GM06990 (cell line): Measurements from ENCODE around the gene SCYGR3.

Experiments used
- DNase-seq: peaks from one replicate; pipeline ENCODE4 v3.0.0-alpha.2; 2011; ENCODE audit not compliant: insufficient read length; ENCODE audit errors: extremely low read depth
- H3K27me3 ChIP-seq: replicated peaks from 2 replicates; pipeline ENCODE4 v1.6.0; 2011; ENCODE audit warnings: low read length; ENCODE audit not compliant: control insufficient read depth, insufficient read depth
- H3K36me3 ChIP-seq: 2 replicates; pipeline ENCODE4 v1.5.1; 2011; ENCODE audit warnings: low read length; ENCODE audit not compliant: control insufficient read depth, insufficient read depth
- H3K4me3 ChIP-seq: replicated peaks from 2 replicates; pipeline ENCODE4 v1.5.1; 2011; ENCODE audit warnings: low read depth, mild to moderate bottlenecking, control low read depth, low read length
- CTCF ChIP-seq: IDR thresholded peaks from 2 replicates; pipeline ENCODE4 v1.5.1; 2011; ENCODE audit warnings: low read length, control low read depth, mild to moderate bottlenecking, inconsistent platforms; ENCODE audit not compliant: insufficient read depth, poor library complexity, severe bottlenecking

Gene SCYGR3

GRCh38 chr2:227614740-227615139 is at the start of gene SCYGR3:
Gene SCYGR3, minus strand, starts transcription at chr2:227614840. Its CDS starts 0 bp downstream, at chr2:227614840.
- no peaks in the 10 kb centered on the region for H3K27me3 ChIP-seq
- no peak for TF ChIP-seq CTCF
- H3K36me3 ChIP-seq = no peaks in the 10 kb centered on the region
- no peak for DNase-seq
- no peak within 1 kb of the TSS for H3K4me3 ChIP-seq

GRCh38 chr2:227661827-227662226 is 47.2 kb upstream of the SCYGR3 start:
- Histone ChIP-seq H3K36me3 (no peaks in the 10 kb centered on the region), H3K4me3 (no peak overlapping the region), H3K27me3 (no peaks in the 10 kb centered on the region)
- no peak for DNase-seq
- no peak for TF ChIP-seq CTCF

- Histone ChIP-seq H3K36me3 (no peaks in the 10 kb centered on the region), H3K4me3 (no peak overlapping the region), H3K27me3 (no peaks in the 10 kb centered on the region)
- DNase-seq = no peak
- no peak for TF ChIP-seq CTCF
Observed at GRCh38 chr2:227661025-227661649, 46.5 kb upstream of the SCYGR3 start.

- no peak for DNase-seq
- H3K27me3 ChIP-seq = no peaks in the 10 kb centered on the region
- H3K36me3 ChIP-seq = no peaks in the 10 kb centered on the region
- H3K4me3 ChIP-seq = no peak overlapping the region
- TF ChIP-seq CTCF = no peak
Observed at GRCh38 chr2:227657199-227657845, 42.7 kb upstream of the SCYGR3 start.

GRCh38 chr2:227655454-227655853 is 40.8 kb upstream of the SCYGR3 start:
- Histone ChIP-seq H3K27me3 (no peaks in the 10 kb centered on the region; the same call in 1 of the 2 replicates), H3K4me3 (no peak overlapping the region), H3K36me3 (no peaks in the 10 kb centered on the region)
- no peak for TF ChIP-seq CTCF
- DNase-seq = no peak
